Stimulated activated CD8-positive, alpha-beta memory T cell treated with anti-CD3 and anti-CD28 coated beads, Interleukin-15, amount 100 ng/mL, for 48 hours (primary cell): ENCODE results near the gene PLEKHA7.

Experiments
- DNase-seq, 2 donors: peaks; one replicate each; pipeline ENCODE4 v3.0.0-alpha.2; 2020; ENCODE audit warnings: low read depth in 2 of 2

Gene PLEKHA7

GRCh38 chr11:16773981-16774935 lies 240.0 kb downstream of the PLEKHA7 start:
- no peak for DNase-seq

GRCh38 chr11:16772141-16772512 lies 242.1 kb downstream of the PLEKHA7 start:
- no peak for DNase-seq

DNA sequence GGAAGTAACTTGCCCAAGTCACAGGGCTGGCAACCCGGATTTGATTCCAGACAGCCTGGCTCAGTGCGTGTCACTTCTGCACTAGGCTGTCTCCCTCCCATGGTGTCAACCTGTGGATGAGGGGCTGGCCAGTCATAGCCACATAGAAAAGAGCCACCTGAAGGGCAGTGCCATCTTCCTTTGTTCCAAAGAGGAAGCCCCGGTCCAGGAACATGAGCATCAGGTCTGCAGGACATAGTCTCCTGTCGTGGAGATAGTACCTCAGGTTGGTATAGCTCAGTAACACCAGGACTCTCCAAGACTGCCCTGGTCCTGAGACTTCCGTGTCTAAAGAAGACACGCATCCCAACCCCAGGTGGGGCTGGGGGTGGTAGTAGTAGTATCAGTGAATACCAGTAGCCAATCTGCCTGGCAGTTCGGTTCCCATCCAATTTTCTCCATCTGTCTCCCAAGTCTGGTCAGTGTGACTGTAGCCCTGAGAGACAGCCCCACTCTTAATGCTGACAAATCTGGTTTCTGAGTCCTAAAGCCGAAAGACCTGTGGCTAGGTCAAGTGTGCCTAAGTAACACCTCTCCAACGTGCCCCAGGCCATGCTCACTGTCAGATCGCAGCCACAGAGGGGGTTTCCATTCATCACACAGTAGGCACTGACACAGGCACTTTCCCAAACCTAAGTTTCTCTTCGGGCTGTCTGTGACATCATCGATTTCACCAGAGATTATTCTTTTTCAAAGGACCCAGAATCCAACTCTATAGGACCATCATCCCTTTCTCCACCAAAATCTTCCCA lies 242.7 kb downstream of the PLEKHA7 start:
- DNase-seq, result no peak

DNA sequence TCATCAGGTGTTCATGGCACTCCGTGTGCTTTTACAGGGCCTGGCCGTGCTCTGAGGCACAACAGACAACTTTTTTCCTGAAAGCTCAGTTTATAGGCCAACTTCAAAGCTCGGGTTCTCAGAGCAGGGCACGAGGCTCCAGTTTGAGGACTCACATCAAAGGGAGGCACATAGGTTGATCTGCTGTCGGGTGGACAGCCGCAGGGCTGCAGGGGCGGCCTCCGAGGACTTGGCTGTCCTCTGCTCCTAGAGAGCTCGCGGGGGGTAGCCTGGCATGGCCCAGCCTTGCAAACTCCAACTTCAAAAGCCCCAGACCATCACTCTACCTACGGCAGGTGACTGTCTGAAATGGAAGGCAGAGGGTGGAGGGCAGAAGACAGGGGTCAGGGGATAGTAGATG lies 244.2 kb downstream of the PLEKHA7 start:
- no peak for DNase-seq

- no peak for DNase-seq
Measured at GRCh38 chr11:16769386-16769785, 244.8 kb downstream of the PLEKHA7 start.

DNA sequence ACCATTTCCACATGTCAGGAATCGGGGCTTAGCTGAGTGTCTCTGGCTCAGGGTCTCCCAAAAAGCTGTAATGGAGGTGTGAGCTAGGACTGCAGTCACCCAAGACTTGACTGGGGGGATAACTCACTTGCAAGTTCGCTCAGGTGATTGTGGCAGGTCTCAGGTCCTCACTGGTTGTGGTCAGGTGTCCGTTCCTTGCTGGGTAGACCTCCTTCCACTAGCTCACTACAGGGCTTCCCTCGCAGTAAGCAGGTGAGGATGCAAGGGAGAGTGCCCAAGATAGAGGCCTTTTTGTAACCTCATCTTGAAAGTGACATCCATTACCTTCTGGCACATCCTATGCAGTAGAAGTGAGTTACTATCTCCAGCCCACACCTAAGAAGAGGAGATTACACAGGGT lies 246.3 kb downstream of the PLEKHA7 start:
- DNase-seq, result no peak

DNA sequence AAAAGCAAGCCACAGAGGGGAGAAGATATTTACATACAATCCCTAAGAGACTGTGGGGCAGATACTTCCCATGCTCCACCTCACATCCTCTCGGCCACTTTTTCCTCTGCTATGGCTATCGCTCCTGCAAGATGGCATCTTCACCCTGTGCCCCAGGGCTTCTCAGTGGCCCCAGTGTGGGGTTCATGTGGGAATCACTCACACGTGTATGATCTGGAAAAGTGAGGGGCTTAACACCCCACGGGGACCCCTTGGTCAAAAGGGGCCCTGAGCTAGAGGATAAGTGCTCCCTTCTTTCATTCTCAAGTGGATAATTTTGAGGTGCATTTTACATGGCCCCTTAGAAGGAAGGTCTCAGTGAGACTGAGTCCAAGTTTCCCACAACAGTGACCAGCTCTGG lies 247.1 kb downstream of the PLEKHA7 start:
- no peak for DNase-seq

GRCh38 chr11:16764888-16765287 lies 249.3 kb downstream of the PLEKHA7 start:
- no peak for DNase-seq

DNA sequence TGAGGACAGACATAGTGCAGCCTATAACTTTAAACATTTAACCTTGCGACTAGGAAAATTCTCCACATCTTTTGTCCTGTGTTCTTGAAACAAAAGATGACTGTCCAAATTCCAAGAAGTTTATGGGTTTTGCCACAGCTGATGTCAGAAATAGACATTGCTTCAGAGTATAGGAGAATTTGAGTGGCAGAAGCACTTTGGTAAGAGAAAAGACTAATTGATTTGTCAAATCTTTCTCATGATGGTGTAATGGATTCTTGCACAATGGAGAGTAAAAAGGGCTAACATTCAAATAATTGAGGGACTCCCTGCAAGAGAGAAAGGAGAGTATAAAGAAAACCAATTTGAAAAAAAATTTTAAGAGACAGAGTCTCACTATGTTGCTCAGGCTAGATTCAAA lies 250.5 kb downstream of the PLEKHA7 start:
- no peak for DNase-seq

- DNase-seq, result no peak
Measured at GRCh38 chr11:16759857-16760508, 254.2 kb downstream of the PLEKHA7 start.

DNA sequence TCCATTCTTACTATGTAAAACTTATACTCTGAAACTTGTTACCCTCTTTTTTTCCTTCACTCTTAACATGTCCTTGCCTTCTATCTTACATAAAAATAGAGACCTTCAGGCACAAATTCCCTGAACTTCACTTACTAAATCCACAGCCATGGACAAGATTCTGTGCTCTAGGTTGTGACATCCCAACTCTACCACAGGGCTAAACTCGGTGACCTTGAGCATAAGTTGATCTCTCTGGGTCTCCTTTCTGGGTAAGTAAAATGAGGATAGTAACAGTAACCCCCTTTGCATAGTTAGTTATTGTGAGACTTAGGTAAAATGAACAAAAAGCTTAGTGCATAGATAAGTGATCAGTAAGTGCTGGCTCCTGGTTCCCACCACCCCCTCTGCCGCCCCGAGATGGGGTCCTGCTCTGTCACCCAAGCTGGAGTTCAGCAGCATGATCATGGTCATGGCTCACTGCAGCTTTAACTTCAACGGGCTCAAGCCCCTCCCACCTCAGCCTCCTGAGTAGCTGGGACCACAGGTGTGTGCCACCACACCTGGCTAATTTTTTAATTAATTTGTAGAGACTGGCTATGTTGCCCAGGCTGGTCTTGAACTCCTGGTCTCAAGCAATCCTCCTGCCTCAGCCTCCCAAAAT lies 255.7 kb downstream of the PLEKHA7 start:
- DNase-seq, result no peak

DNA sequence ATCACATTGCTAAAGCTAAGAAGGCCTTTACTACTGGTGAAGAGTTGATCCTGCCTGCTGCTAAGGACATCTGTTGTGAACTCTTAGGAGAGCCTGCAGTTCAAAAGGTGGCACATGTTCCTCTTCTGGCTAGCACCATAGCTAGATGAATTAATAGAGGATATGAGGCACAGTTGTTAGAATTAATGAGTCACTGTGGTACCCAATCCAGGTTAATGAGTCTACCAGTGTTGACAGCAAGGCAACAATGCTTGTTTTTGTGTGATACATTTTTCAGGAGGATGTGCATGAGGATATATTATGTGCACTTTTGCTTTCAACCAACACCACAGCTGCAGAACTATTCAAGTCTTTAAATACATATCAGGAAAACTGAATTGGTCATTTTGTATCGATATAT lies 263.8 kb downstream of the PLEKHA7 start:
- DNase-seq, result no peak

DNA sequence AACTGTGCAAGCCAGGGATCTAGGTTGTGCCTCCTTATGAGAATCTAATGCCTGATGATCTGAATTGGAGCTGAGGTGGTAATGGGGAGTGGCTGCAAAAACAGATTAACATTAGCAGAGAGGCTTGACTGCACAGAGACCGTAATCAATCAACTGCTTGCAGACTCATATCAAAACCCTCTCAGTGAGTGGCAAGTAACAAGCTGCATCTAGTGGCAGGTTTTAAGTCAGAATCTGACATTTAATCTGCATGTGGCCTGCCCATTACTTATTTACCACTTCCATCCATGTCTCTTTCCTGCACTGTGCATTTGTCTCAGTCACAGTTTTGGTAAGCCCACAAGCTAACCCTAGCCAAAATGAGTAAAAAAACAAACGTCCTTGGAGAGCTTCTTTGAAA lies 264.5 kb downstream of the PLEKHA7 start:
- DNase-seq, result no peak

- no peak for DNase-seq
Measured at GRCh38 chr11:16749092-16749491, 265.1 kb downstream of the PLEKHA7 start.

DNA sequence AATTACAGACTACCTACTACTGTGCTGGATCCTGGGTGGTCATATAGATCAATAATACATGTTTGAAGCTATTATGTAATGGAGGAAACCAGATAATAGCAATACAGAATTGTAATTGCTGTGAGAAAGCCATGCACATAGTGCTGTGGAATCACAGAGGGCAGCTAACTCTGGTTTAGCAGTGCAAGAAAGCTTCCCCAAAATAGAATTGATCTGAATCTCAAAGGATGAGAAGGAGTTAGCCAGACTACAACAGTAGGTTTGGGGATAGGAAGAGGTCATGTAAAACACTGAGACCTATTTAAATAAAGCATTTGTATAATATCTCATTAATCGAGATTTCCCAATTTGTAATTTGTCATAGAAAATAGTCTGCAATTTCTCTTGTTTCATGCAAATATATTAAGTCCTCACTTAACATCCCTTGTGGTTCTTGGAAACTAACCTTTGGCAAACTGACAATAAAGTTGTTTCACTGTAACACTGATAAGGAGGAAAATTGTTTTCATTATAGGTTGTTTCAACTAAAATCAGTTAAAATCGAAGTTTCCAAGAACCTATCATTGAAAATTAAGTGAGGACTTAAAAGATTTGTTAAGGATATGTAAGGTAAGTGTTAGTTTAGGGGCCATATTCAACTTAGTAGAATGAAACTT lies 268.1 kb downstream of the PLEKHA7 start:
- DNase-seq, result no peak

GRCh38 chr11:16744128-16744725 lies 270.0 kb downstream of the PLEKHA7 start:
- DNase-seq, result no peak

DNA sequence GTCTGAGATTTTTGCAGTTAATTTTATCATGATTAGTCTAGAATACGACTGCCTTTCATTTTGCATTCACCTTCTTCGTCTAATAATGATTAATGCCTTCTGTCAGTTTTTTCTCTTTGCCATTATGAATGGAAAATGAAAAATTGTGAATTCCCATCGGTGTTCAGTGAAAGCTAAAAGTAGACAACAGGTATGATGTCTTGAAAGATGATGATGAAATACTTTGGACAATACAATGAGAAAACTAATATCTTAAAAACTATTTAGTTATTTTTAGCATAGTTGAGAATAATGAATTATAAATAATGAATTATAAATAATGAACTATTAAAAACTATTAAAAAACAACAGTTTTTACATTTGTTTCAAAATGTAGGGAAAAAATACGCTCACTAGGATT lies 270.7 kb downstream of the PLEKHA7 start:
- DNase-seq, result no peak

GRCh38 chr11:16741473-16741872 lies 272.7 kb downstream of the PLEKHA7 start:
- DNase-seq, result no peak

DNA sequence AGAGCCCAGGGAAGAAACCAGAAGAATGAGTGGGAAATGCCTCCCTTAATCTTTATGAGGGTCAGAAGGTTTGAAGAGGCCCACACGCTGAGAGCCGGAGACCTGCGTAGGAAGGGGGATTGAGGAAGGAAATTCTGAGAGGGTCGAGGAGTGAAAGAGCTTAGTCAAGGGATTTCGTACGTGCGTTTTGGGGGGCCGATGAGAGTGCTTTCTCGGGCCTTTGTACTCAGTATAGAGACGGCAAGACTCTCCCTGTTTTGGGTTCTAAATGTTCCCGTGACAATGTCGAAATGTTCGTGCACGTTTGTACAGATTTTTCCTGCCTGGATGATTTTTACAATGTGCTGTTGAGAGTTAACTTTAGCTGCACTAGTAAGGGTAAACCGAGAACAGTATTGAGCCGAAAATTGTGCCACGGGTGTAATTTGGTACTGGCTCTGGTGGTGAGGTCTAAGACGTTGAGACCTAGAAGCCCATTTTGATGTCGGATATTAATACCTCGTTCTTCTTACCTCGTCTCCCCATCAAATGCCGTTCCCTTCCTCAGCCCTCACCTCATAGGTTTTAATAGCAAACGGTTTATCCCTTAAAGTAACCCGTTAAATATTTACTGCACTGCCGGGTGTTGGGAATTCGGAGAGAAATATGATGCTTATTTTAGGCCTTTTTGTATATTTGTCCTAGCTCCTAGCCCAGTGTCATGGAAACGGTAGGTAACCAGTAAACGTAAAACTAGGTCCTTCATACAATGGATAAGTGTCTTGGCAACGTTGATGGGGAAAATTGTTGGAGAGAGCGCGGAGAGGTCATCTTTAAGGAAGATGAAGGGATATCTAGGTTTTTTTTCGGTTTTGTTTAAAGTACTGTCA lies 275.0 kb downstream of the PLEKHA7 start:
- no peak for DNase-seq
